NB4 (cell line): ENCODE results near the gene ENG.

ENCODE experiments used
- CTCF ChIP-seq: IDR thresholded peaks from one replicate; pipeline ENCODE4 v1.5.1; 2012; ENCODE audit warnings: low read depth, low read length
- MAX ChIP-seq: IDR thresholded peaks from 2 replicates; pipeline ENCODE4 v1.6.1; 2011; ENCODE audit warnings: low read depth, low read length
- MYC ChIP-seq: IDR thresholded peaks from 2 replicates; pipeline ENCODE4 v1.6.1; 2011; ENCODE audit warnings: low read depth, low read length
- POLR2A ChIP-seq: IDR thresholded peaks from 2 replicates; pipeline ENCODE4 v1.6.1; 2011; ENCODE audit warnings: mild to moderate bottlenecking; ENCODE audit not compliant: insufficient read length; ENCODE audit errors: extremely low read depth

- TF ChIP-seq CTCF (no peak), MAX (no peak), POLR2A (no peak), MYC (no peak)
These were observed 44.7 kb downstream of the ENG start for GRCh38 chr9:127809540-127810377.
